ENCODE results near the gene ENAM. TPM values are rescaled to one million over a fixed set of nuclear protein-coding genes. Genes with fewer than 3 reads are reported as not detected.

ENAM gene
- total RNA-seq, 4 donors from 2014 or later: 0.20 to 9.2 (median 2.8) TPM

- Histone ChIP-seq H3K4me1 (no peaks in the 10 kb centered on the region), H3K27me3 (no peaks in the 10 kb centered on the region), H3K36me3 (no peaks in the 10 kb centered on the region), H3K4me3 (no peak overlapping the region), H3K9me3 (no peaks in the 10 kb centered on the region), H3K27ac (no peak overlapping the region)
- no peak for ATAC-seq
- TF ChIP-seq POLR2A (IDR thresholded peaks at IDR 0.05) (no peak), CTCF (IDR thresholded peaks at IDR 0.05 in 4 of 5, conservative IDR thresholded peaks at IDR 0.05 in 1 of 5) (no peak)
- in situ Hi-C loops (cut with MboI; ENCODE audit: low sequenced_read_pairs in 4 of 4): loop anchor here in 2 of 4 donors (25.0 kb wide), 1 partner anchor 1093 kb away; no protein-coding TSS in a partner anchor
- intact Hi-C loops (cut with DNase I; ENCODE audit: low total_unique reads): no loop called here
- DNase-seq: no peak
Observed at GRCh38 chr4:70619288-70619687, 9.3 kb upstream of the ENAM start.

GRCh38 chr4:70619778-70620177 lies 8.8 kb upstream of the ENAM start:
- H3K4me1 ChIP-seq: no peaks in the 10 kb centered on the region
- DNase-seq: no peak
- H3K9me3 ChIP-seq: no peaks in the 10 kb centered on the region
- no peaks in the 10 kb centered on the region for H3K36me3 ChIP-seq
- H3K4me3 ChIP-seq: no peak overlapping the region
- intact Hi-C loops (cut with DNase I; ENCODE audit: low total_unique reads) (no loop called here), in situ Hi-C loops (cut with MboI; ENCODE audit: low sequenced_read_pairs in 4 of 4) (loop anchor here in 2 of 4 donors (25.0 kb wide), 1 partner anchor 1093 kb away; no protein-coding TSS in a partner anchor)
- TF ChIP-seq CTCF (IDR thresholded peaks at IDR 0.05 in 4 of 5, conservative IDR thresholded peaks at IDR 0.05 in 1 of 5) (no peak), POLR2A (IDR thresholded peaks at IDR 0.05) (no peak)
- no peaks in the 10 kb centered on the region for H3K27me3 ChIP-seq
- H3K27ac ChIP-seq: no peak overlapping the region
- ATAC-seq: no peak

GRCh38 chr4:70623323-70623722 lies 5.2 kb upstream of the ENAM start:
- Histone ChIP-seq H3K36me3 (no peaks in the 10 kb centered on the region), H3K27ac (no peak overlapping the region), H3K4me3 (no peak overlapping the region), H3K27me3 (no peaks in the 10 kb centered on the region), H3K4me1 (no peaks in the 10 kb centered on the region), H3K9me3 (no peaks in the 10 kb centered on the region)
- ATAC-seq (no peak), DNase-seq (no peak)
- in situ Hi-C loops (cut with MboI; ENCODE audit: low sequenced_read_pairs in 4 of 4) (loop anchor here in 2 of 4 donors (25.0 kb wide), 1 partner anchor 1089 kb away; no protein-coding TSS in a partner anchor), intact Hi-C loops (cut with DNase I; ENCODE audit: low total_unique reads) (no loop called here)
- TF ChIP-seq POLR2A (IDR thresholded peaks at IDR 0.05) (no peak), CTCF (IDR thresholded peaks at IDR 0.05 in 4 of 5, conservative IDR thresholded peaks at IDR 0.05 in 1 of 5) (no peak)

GRCh38 chr4:70624226-70624793 lies 4.2 kb upstream of the ENAM start:
- Histone ChIP-seq H3K9me3 (no peaks in the 10 kb centered on the region), H3K36me3 (no peaks in the 10 kb centered on the region), H3K27ac (no peak overlapping the region), H3K27me3 (no peaks in the 10 kb centered on the region), H3K4me3 (no peak overlapping the region), H3K4me1 (no peaks in the 10 kb centered on the region)
- no peak for ATAC-seq
- in situ Hi-C loops (cut with MboI; ENCODE audit: low sequenced_read_pairs in 4 of 4) (loop anchor here in 2 of 4 donors (25.0 kb wide), 1 partner anchor 1088 kb away; no protein-coding TSS in a partner anchor), intact Hi-C loops (cut with DNase I; ENCODE audit: low total_unique reads) (no loop called here)
- no peak for DNase-seq
- TF ChIP-seq CTCF (IDR thresholded peaks at IDR 0.05 in 4 of 5, conservative IDR thresholded peaks at IDR 0.05 in 1 of 5): no peak
- TF ChIP-seq POLR2A (IDR thresholded peaks at IDR 0.05): no peak

GRCh38 chr4:70627620-70628019 lies 924 bp upstream of the ENAM start:
- DNase-seq (no peak), ATAC-seq (no peak)
- Histone ChIP-seq H3K36me3 (no peaks in the 10 kb centered on the region), H3K4me3 (no peak overlapping the region), H3K9me3 (no peaks in the 10 kb centered on the region), H3K27me3 (no peaks in the 10 kb centered on the region), H3K27ac (no peak overlapping the region), H3K4me1 (no peaks in the 10 kb centered on the region)
- TF ChIP-seq POLR2A (IDR thresholded peaks at IDR 0.05) (no peak), CTCF (IDR thresholded peaks at IDR 0.05 in 4 of 5, conservative IDR thresholded peaks at IDR 0.05 in 1 of 5) (no peak)
- intact Hi-C loops (cut with DNase I; ENCODE audit: low total_unique reads) (no loop called here), in situ Hi-C loops (cut with MboI; ENCODE audit: low sequenced_read_pairs in 4 of 4) (no loop called here)
